GM21367 (cell line): Measurements from ENCODE around the gene PIGS.
"Not testable (repeated sequence)": the region's sequence is repeated elsewhere in the genome, so short reads cannot be mapped to it uniquely, and the experiment has no call there.

Source experiments
- ATAC-seq: cut with Tn5 transposase; IDR thresholded peaks from one replicate; pipeline ENCODE4 v1.9.1; 2021; ENCODE audit not compliant: unreplicated experiment

PIGS gene

GRCh38 chr17:28532050-28532960, 39.0 kb downstream of the PIGS start:
- ATAC-seq = no peak

DNA sequence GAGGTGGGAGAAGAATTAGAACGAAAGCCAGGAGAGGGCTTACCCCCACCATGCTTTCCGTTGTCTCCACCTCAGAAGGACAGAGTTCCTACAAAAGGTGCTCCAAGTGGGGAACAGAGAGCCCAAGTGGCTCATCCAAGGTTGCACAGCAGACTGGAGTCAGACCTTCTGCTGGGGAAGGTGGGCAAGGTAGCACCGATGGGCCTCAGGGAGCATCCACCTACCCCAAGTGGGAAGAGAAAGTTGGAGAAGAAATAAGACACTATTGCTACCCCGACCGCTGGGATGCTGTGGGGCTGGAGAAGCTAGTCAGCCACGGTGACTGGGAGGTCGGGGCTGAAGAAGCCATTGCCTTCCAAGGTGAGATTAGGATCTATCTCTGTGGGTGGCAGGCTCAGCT, 40.4 kb downstream of the PIGS start:
- no peak for ATAC-seq

DNA sequence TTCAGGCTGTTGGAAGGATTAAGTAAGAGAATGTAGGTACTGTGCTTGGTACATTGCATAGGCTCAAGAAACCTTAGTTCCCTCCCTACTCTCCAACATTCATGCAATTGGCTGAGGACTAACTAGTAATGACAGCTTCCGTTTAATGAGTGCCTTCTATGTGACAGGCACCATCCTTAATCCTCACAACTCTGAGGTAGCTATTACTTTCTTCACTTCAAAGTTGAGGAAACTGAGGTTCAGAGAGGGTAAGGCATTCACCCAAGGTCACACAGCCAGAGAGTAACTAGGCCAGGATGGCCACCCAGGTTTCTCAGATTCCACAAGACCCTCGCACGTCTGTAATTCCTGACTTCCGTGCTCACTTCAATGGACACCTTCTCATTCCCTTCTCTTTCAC, 41.1 kb downstream of the PIGS start:
- no peak for ATAC-seq

DNA sequence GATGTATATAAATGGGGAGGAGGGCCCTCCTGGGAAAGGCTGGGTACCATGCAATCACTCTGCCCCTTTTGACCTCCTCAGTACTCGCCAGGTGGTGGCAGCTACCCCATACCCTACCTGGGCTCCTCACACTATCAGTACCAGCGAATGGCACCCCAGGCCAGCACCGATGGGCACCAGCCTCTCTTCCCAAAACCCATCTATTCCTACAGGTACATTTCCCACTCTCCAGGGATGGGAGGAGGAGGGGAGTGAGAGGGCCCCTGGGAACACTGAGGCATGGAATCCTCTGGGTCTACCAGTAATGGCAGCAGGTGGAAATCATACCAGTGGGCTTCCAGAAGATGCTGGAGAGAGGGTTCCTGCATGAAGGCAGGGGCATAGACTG, 42.3 kb downstream of the PIGS start:
- ATAC-seq = no peak

- ATAC-seq = no peak
Observed at GRCh38 chr17:28528327-28529012, 42.9 kb downstream of the PIGS start.

DNA sequence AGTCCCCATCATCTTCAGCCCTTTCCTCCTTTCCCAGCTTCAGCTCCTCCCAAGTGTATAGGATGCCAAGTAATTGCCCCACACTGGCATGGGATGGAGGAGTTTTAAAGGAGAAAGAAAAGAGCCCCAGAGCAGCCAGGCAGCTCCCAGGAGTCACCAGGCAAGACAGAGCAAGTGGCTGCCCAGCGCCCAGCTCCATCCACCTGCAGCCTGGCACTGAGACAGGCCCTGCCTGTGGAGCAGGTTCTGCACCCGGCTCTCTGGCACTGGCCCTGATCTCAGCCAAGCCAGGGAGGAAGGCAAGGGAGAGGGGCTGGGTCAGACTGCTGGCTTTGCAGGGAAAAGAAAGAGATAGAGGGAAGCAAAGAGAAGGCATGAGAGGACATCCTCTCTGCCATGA, 43.5 kb downstream of the PIGS start:
- no peak for ATAC-seq

DNA sequence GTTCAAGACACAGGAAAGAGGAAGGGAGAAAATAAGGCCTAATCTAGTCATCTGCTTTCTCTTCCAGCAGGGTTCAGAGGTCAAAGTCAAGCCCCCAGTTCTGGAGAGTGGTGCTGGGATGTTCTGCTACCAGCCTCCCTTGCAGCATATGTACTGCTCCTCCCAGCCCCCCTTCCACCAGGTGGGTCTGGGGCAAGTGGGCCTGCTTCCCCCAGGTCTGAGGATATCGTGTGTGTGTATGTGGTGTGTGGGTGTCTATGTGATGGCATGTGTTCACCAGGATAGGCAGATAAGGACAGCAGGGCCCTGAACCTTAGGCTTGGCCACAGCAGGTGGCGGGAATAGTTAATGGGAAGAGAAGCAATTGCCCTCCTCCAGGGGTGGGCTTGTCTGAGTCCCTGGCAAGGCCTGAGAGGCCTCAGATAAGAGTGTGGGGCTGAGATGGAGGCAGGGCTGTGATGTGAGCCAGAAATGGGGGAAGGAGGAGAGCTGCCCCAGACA, 44.1 kb downstream of the PIGS start:
- no peak for ATAC-seq

DNA sequence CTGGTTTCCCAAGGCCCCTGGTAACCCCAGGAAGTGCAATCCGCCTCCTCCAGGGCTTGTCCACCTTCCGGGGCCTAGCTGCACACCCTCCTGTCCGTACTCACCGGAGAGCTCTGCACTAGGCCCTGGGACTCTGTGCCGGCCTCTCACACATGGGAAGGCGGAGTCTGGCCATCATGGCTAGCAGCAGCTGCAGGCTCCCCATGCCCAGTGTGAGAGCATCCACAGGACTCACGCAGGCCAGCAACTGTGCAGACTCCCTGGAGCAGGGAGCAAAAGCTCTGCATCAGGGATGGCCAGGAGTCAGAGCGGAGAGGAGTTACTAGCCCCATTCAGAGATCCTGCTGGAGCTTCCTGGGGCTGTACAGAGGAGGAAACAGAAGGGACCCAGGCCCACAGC, 44.9 kb downstream of the PIGS start:
- ATAC-seq = no peak

DNA sequence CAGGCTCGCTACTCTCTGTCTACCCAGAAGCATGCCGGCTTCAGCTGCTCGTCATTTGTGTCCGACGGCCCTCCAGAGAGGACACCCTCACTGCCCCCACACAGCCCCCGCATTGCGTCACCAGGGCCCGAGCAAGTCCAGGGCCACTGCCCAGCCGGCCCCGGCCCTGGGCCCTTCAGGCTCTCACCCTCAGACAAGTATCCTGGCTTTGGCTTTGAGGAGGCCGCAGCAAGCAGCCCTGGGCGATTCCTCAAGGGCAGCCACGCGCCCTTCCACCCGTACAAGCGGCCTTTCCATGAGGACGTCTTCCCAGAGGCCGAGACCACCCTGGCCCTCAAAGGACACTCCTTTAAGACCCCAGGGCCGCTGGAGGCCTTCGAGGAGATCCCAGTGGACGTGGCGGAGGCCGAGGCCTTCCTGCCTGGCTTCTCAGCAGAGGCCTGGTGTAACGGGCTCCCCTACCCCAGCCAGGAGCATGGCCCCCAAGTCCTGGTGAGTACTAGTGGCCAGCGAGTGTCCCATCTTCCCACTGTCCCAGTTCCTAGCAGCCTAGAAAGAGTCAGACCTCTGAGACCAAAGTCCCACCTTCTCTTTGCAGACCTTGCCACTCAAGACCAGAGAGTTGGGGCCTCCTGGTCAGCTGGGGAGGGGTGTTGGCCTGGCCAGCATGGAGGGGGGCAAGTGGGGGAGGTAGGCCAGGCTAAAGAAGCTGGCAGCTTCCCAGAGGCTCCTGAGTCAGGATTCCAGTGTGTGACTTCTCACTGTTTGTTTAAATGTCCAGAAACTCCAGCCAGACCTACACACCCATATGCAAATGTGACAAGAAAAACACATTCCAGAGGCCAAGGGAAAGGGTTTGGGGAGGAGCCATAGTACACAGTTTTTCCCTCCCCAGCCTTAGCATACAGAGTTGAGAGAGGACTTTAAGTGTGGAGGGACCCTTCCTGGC, 46.6 kb downstream of the PIGS start:
- no peak for ATAC-seq

- no peak for ATAC-seq
Observed at GRCh38 chr17:28523876-28524275, 47.4 kb downstream of the PIGS start.

DNA sequence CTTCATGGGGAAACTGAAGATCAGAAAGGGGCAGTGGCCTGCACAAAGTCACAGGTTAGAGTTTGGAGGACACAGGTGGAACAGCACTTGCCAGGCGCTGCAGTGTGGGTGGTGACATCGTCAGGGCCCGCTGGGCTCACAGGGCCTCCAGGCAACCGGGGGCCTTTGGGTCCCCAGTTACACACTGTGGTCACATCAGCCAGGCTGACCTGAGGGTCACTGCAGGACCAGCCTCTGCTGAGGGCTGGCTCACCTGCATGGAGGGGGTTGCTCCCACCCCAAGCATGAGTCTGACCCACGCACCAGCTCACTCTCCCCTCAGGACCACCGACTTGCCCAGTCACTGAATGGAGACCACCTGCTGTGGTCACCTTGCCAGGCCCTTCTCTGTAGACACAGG, 48.1 kb downstream of the PIGS start:
- no peak for ATAC-seq

DNA sequence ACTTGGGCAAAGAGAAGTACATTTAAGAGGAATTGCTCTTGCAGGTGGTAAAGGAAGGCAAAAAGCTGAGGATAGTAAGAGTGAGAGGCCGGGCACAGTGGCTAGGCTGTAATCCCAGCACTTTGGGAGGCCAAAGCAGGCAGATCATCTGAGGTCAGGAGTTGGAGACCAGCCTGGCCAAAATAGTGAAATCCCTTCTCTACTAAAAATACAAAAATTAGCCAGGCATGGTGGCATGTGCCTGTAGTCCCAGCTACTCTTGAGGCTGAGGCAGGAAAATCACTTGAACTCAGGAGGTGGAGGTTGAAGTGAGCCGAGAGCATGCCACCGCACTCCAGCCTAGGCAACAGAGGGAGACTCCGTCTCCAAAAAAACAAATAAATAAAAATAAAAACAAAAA, 49.0 kb downstream of the PIGS start:
- ATAC-seq = not testable (repeated sequence)

DNA sequence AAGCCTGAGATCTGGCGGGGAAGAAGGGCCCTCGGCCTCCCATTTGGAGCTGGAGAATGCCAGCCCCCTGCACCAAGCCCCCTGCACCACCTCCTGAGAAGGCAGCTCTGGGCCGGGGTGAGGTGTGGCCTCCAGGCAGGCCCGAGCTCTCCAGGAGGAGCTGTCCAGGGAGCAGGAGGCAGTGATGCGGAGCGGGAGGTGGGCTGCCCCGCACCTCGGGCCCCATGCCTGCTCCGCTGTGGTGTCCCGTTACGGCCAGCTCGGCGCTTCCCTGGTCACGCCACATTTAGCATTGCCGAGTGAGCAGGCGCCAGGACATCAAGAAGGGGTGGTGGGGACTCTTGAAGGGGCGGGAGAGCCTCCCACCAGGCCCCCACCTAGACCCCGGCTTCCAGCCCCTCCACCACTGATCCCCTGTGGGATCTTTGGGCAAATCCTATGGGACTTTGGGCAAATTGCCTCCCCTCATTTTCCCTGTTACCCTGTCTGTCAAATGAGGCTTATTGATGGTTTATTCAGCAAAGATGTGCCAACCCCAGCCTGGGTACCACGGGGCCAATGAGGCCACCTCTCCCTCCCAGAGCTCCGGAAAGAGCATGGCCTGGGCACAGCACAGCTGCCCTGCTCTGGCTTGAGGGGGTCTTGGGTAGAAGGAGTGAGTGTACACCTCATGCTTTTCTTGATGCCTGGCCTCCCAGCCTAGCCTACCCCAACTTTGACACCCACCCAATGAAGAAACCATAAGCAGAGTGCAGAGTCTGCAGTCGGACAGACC, 49.8 kb downstream of the PIGS start:
- no peak for ATAC-seq

DNA sequence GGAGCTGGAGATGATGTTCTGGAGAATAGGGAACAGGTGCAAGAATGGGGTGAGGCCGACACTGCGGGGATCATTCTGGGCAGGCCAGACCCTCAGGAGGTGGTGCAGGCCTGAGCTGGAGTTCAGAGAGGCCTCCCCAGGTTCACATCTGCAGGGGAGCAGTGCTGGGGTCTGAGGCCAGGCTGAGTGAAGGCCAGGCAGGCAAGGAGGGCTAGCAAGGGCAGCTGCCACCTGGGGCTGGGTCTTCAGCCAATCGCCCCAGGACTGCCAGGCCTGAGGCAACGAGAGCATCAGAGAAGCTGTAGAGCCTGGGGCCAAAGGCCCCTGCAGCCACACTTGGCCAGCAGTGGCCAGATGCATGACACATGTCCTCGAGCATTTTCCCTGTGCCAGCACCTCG, 50.6 kb downstream of the PIGS start:
- no peak for ATAC-seq

DNA sequence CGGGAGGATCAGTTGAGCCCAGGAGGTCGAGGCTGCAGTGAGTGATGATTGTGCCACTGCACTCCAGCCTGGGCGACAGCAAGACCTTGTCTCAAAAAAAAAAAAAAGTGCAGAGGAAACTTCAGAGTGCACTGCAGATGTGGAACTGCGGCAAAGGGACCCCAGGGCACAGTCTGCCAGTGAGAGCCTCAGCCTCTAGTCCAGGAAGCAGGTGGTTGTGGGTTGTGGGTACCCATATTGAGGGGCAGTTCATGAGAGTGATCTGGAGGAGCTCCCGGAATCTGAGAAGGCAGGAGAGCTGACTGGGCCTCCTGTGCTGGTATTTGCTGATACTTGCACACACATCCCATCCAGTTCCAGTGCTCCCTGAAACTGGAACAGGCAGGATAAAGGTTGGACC, 52.1 kb downstream of the PIGS start:
- ATAC-seq = no peak

DNA sequence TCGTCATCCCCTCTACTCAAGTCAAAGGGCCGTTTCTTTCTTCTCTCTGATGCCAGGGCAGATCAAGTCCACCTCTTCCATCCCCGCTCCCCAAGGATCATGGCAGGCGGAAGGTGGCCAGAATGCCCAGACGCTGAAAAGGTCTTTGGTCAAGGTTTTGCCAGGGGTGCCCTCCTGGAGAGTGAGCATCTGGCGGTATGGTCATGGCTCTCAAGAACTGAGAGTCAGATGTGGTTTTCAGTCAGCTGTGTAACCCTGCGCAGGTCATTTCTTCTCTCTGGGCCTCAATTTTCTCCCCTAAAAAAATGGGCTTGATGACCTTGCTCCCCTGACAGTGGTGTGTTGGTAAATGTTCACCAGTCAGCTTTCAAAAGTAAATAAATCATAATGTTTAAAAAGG, 52.7 kb downstream of the PIGS start:
- no peak for ATAC-seq

GRCh38 chr17:28518132-28518531, 53.2 kb downstream of the PIGS start:
- ATAC-seq = no peak

DNA sequence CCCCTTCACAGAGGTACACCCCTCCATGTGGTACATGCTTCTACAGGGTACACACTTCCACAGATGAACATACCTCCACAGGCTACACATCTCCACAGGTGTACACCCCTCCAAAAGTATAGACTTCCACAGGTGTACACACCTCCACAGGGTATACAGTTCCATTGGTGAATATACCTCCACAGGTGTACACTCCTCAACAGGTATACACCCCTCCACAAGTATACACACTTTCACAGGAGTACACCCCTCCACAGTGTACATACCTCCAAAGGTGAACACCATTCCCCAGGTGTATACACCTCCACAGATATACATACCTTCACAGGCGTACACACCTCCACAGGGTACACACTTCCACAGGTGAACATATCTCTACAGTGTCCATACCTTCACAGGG, 55.8 kb downstream of the PIGS start:
- ATAC-seq = no peak

- ATAC-seq = no peak
Observed at GRCh38 chr17:28514561-28515002, 56.7 kb downstream of the PIGS start.

DNA sequence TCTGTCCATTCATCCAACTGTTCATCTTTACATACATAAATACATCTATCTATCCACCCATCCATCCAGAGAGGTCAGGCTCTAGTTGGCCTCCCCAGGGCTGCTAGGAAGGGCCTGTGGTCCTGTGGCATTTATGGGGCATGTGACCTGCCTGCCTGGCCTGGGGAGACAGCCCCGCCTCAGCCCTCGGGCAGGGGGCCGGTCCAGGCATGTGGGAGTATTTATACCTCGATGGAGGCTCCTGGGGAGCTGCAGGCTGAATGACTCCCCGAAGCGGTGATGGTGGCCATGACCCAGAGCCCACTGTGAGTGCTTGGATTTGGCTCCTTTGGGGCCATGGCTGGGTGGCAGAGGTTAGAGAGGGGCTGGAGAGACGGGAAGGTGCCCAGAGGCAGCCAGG, 57.8 kb downstream of the PIGS start:
- ATAC-seq = no peak
